Measurements from ENCODE around the gene NHSL2.
"Not testable (repeated sequence)": the region's sequence is repeated elsewhere in the genome, so short reads cannot be mapped to it uniquely, and the experiment has no call there.

The NHSL2 gene

GRCh38 chrX:72052415-72053090 is 141.9 kb downstream of the NHSL2 start:
- DNase-seq: no peak
- intact Hi-C loops (cut with DNase I): no loop called here

DNA sequence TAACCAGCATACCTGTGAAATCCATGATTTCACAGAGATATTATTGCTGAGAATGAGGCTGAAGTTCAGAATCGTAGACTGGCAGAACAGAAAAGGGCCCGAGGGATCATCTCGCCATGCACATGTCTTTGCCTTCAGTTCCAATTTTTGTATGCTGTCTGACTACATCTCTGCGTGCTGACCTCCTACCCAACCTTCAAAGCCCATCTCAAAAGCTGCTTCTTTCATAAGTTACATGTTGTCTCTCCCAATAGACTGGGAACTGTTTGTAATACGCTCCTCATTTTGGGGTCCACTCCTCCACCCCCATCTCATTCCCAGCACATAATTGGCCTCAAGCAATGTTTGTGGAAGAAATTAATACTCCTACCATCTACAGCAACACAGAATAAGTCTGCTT is 142.9 kb downstream of the NHSL2 start:
- DNase-seq: no peak
- intact Hi-C loops (cut with DNase I): no loop called here

DNA sequence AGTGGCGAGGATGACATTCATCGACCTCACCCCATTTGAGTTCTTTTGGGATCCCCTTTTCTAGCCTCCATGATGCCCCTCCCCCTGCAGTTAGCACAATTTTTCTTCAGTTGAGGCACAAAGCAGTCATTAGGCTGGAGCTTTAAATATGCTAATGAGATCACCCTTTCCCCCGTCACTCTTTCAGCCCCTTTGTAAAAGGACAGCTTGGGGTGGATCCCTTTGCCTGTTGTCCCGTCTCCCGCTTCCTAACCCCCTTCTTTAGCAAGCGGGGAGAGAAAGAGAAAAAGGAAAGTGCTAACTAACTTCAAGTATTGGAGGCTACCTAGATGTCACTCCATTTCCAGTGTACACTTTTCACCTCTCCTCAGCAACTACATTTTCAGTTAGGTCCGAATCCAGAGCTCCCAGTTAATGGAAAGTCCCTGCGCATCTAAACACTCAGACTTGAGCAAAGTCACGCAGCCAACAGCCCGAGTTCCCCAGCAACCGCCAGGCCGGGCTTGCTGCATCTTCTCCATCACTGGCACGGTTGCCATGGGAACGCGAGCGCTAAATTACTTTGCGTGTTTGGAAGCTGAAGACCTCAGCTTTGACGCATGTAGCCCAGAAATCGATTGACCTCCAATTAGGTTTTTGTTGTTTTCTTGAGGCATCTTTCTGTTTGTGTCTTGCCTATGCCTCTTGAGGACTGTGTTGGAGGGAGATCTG is 144.3 kb downstream of the NHSL2 start:
- intact Hi-C loops (cut with DNase I): no loop called here
- DNase-seq: peak; percentile 38 to 83 (median 64)

- no peak for DNase-seq
- intact Hi-C loops (cut with DNase I): no loop called here
These were observed 146.7 kb downstream of the NHSL2 start for GRCh38 chrX:72057331-72057730.

DNA sequence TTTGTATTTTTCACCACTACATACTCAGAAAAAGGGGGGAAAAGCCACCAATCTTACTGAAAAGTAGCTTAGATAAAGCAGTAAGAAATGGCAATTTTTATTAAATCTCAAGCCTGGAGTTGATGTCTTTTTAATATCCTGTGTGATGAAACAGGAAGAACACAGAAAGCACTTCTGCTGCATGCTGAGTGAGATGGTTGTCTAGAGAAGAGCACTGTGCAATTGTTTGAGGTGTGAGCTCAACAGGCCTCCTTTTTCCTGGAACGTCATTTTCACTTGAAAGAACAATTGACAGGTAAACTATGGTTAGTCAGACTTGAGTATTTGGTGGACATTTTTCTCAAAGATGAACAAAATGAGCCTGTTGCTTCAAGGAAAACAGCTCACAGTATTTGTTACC is 147.2 kb downstream of the NHSL2 start:
- intact Hi-C loops (cut with DNase I): no loop called here
- no peak for DNase-seq

DNA sequence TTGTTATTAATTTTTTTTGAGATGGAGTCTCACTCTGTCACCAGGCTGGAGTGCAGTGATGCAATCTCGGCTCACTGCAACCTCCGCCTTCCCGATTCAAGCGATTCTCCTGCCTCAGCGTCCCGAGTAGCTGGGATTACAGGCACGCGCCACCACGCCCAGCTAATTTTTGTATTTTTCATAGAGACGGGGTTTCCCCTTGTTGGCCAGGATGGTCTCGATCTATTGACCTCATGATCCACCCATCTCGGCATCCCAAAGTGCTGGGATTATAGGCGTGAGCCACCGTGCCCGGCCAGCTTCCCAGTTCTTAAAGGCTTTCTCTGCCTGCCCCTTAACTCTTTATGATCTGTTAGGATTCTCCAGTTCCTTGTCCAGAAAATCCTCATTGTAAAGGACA is 147.7 kb downstream of the NHSL2 start:
- intact Hi-C loops (cut with DNase I): not testable (repeated sequence)
- peak in 1 of 42 donors; percentile 11 for DNase-seq

GRCh38 chrX:72060196-72060920 is 149.7 kb downstream of the NHSL2 start:
- DNase-seq: peak; percentile 20 to 87 (median 65)
- intact Hi-C loops (cut with DNase I): no loop called here

- DNase-seq: no peak
- intact Hi-C loops (cut with DNase I): no loop called here
These were observed 150.4 kb downstream of the NHSL2 start for GRCh38 chrX:72060921-72061490.

- intact Hi-C loops (cut with DNase I): no loop called here
- no peak for DNase-seq
These were observed 152.3 kb downstream of the NHSL2 start for GRCh38 chrX:72062916-72063315.

DNA sequence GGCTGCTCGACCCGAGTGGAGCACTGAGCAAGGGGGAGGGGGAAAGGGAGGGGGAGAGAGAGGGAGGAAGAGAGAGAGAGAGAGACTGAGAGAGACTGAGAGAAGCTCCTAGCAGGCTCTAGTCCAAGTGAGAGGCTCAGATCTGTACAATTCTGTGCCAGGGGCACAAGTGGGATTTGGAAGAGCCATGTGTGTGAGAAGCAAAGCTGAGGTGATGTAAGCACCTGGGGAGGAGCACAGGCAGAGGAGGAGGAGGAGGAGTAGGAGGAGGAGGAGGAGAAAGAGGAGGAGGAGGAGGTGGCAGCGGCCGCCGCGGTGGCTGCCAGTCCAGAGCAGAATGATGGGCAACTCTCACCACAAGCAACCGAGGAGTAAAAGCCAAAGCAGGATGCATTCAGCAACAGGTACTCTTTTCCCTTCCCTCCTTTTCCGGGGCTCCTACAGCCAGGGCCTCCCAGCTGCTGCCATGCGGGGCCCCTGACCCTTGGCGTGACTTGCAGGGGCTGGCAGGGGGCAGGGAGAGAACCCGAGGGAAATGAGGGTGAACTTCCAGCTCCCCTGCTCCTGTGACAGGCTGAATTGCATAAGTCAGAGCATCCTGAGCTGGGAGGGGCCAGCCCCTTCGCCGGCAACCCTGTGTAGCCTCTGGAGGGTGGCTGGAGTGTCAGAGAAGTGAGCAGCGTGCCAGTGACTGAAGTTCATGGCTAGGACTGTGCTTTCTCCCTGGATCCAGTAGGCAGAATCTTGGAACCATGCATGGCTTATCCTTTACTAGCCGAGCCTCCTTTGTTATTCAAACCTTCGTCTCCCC is 158.9 kb downstream of the NHSL2 start:
- peak in 8 of 42 donors; percentile 16 to 53 (median 28) for DNase-seq
- intact Hi-C loops (cut with DNase I): no loop called here

DNA sequence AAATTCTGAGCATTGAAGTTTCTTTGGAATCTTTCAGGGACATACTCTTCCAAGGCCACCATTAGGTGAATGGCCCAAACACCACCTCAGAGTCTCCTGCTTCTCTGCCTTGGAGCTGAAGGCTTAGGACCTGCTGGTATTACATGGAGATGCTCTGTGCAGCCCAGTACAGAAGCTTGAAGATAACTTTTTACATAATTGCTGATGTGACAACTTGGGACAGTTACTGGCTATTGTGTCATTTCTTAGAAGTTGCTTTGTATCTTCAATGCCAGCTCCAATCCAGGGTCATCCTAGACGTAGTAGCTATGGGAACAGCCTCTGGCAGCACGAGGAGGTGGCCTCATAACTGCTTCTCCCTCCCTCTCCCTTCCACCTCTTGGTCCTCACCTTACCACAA is 160.6 kb downstream of the NHSL2 start:
- intact Hi-C loops (cut with DNase I): no loop called here
- DNase-seq: no peak

GRCh38 chrX:72073633-72074032 is 163.0 kb downstream of the NHSL2 start:
- intact Hi-C loops (cut with DNase I): no loop called here
- no peak for DNase-seq

DNA sequence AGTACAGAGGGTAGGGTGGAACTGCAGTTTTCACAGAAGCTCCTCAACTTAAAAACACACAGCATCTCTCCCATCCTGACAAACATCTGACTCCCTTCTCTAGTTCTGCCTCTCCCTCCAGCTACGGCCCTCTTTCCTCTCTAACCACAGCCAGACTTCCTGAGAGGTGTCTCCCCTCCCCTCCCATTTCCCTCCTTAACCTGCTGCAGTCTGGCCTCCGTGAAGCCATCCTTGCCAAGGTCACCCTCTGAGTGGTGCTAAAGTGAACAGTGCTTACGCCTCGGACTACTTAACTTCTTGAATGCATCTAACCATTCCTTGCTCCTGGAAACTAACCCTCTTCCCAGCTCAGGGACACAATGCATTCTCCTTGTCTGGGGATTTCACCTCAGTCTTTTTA is 167.8 kb downstream of the NHSL2 start:
- intact Hi-C loops (cut with DNase I): no loop called here

GRCh38 chrX:72079607-72080006 is 169.0 kb downstream of the NHSL2 start:
- intact Hi-C loops (cut with DNase I): no loop called here
- no peak for DNase-seq

More for the DNA sequence above, 167.8 kb downstream of the NHSL2 start:
- no peak for DNase-seq

GRCh38 chrX:72080150-72080549 is 169.5 kb downstream of the NHSL2 start:
- peak in 1 of 42 donors; percentile 3 for DNase-seq
- intact Hi-C loops (cut with DNase I): no loop called here

- intact Hi-C loops (cut with DNase I): no loop called here
These were observed 170.2 kb downstream of the NHSL2 start for GRCh38 chrX:72080800-72081199.

DNA sequence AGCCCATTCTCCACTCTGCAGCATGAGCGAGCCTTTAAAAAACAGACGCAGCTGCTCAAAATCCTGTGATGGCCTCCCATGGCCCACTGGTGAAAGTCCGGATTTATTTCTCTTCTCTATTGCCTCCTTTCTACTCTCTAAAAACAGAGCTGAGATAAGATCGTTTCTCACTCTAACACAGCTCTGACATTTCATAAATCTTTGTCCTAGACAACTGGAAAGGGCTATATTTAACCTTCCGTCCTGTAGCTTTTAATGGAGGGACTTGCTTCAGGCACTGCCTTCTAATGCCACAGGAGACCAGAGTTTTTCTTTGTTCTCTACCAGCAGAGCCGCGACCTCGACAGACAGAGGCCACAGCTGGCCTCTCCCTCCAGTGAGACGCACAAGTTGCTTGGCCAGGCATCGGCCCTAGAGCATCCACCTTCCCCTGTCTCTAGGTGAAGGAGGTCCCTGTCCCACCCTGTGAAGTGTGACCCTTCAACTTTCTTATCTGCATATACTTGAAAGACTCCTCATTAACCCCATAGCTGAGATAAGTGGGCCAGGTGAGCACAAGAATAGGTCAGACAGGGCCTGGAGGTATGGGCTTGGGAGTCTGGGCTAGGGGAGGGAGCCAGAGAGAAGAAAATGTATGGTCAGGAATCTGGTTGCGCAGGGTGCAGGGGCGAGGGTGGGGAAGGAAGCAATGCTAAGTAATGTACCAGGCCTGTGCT is 171.1 kb downstream of the NHSL2 start:
- intact Hi-C loops (cut with DNase I): no loop called here

More at GRCh38 chrX:72080800-72081199, 170.2 kb downstream of the NHSL2 start:
- no peak for DNase-seq

DNA sequence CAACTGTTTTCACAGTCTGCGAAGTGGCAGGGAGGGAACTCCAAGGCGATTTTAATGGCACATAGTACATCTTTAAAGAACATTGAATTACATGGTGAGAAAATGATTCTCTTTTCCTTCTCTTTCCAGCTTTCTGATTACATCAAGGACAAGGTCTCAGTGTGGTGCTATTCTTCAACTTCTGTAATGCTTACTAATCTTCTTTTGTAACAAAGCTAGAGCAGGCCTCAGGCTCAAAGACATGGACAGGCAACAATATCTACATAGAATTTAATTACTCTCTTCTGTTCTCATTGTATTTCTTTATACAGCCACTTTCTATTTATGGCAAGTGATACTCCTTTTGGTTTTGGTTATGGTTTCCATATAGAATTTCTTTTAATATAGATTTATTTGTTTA is 172.6 kb downstream of the NHSL2 start:
- no peak for DNase-seq
- intact Hi-C loops (cut with DNase I): no loop called here

More for the DNA sequence above, 171.1 kb downstream of the NHSL2 start:
- no peak for DNase-seq

Measured in head of caudate nucleus (tissue), 42 donors.